ENCODE results near the gene CGB1.
"Not testable (repeated sequence)": the region's sequence is repeated elsewhere in the genome, so short reads cannot be mapped to it uniquely, and the experiment has no call there.

- TF ChIP-seq CTCF, EZH2phosphoT487 (IDR thresholded peaks at IDR 0.05; ENCODE audit: low read length): not testable (repeated sequence)
These were observed 20.4 kb upstream of the CGB1 start for GRCh38 chr19:49056902-49057596.
